HG03575 (cell line): Measurements from ENCODE around the gene CREBZF.
"Not testable (repeated sequence)": the region's sequence is repeated elsewhere in the genome, so short reads cannot be mapped to it uniquely, and the experiment has no call there.

Experiments
- ATAC-seq: cut with Tn5 transposase; IDR thresholded peaks from one replicate; pipeline ENCODE4 v1.9.1; 2021; ENCODE audit not compliant: unreplicated experiment, insufficient number of reproducible peaks, low FRiP score; ENCODE audit errors: extremely low read depth

Gene CREBZF

GRCh38 chr11:85672105-85672902, 7.4 kb upstream of the CREBZF start:
- ATAC-seq = no peak

DNA sequence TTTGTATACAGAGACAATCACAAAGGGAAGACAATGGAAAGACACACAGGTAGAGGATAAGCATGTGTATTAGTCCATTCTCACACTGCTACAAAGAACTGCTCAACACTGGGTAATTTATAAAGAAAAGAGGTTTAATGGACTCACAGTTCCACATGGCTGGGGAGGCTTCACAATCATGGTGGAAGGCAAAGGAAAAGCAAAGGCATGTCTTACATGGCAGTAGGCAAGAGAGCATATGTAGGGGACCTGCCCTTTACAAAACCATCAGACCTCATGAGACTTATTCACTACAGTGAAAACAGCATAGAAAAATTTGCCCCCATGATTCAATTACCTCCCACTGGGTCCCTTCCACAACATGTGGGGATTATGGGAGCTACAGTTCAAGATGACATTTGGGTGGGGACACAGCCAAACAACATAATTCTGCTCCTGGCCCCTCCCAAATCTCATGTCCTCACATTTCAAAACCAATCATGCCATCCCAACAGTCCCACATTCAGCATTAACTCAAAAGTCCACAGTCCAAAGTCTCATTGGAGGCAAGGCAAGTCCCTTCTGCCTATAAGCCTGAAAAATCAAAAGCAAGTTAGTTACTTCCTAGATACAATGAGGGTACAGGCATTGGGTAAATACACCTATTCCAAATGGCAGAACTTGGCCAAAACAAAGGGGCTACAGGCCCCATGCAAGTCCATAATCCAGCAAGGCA, 6.2 kb upstream of the CREBZF start:
- ATAC-seq = not testable (repeated sequence)

GRCh38 chr11:85668157-85668556, 3.2 kb upstream of the CREBZF start:
- no peak for ATAC-seq

DNA sequence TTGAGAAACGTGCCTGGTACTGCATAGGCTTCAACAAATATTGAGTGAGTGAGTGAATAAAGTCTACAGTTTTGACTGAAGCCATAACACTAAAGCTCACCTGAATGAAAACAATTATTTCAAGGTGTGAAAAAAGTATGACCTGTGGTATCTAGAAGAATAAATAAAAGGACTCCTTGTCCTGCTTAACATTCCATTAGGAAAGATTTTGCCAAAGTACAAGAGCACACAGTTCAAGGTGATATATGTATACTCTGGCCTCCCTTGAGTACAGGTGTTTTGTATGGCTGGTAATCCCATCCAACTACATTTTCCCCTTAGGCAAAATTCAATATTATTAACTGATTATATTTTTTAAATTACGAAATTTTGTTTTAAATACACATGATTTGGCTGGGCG, 1.8 kb upstream of the CREBZF start:
- ATAC-seq = no peak

DNA sequence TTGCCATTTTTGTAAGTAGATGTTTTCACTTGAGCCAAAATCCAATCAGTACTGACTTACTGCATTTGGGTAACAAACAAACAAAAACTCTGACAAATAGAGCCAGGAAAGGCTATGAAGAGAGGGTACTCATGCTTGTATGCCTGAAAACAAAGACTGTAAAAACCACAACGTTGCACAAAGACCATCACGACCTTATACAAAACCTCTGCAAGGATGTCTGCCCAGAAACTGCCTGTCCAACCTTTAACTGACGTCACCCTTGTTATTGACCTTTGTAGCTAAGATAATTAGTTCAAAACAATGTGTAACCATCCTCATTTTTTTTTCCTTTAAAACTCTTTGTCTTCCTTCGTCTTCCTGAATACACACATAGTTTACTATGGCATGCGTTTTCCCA, 804 bp upstream of the CREBZF start:
- no peak for ATAC-seq

DNA sequence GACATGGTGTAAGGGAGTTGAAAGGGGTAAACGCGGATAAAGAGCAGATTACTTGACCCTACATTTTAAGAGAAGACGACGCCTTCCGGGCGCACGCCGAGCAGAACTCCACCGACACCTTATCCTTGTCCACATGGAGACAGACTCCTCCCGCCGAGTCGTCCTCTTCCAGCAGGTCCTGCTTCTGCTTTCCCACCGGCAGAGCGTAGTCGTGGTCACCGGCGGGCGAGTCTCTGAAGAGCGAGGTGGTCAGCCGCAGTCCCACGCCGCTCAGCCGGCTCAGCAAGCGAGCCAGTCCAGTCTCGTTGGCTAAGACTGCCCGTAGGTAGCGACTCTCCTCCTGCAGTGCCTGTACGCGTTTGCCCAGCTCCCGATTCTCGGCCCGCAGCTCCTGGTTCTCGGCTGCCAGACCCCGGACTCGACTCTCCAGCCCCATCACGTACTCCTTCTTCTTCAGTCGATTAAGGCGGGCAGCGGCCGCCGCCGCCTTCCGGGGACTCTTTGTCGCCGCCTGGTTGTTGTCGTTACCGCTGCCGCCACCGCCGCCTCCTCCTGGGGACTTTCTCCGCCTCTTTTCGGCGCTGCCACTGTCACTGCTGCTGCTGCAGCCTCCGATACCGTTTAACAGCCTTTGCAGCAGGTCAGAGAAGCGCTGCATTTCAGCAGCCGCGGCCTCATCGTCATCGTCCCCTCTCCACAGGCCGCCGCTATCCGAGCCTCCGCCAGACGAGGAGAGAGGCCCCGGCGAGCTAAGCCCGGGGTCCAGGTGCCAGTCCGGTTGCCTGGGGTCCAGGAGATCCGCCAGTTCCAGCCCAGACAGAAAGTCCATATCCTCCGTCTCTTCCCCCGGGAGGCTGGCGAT, 945 bp downstream of the CREBZF start:
- ATAC-seq = peak; percentile 33

- no peak for ATAC-seq
These were observed 1.7 kb downstream of the CREBZF start for GRCh38 chr11:85663080-85663752.

DNA sequence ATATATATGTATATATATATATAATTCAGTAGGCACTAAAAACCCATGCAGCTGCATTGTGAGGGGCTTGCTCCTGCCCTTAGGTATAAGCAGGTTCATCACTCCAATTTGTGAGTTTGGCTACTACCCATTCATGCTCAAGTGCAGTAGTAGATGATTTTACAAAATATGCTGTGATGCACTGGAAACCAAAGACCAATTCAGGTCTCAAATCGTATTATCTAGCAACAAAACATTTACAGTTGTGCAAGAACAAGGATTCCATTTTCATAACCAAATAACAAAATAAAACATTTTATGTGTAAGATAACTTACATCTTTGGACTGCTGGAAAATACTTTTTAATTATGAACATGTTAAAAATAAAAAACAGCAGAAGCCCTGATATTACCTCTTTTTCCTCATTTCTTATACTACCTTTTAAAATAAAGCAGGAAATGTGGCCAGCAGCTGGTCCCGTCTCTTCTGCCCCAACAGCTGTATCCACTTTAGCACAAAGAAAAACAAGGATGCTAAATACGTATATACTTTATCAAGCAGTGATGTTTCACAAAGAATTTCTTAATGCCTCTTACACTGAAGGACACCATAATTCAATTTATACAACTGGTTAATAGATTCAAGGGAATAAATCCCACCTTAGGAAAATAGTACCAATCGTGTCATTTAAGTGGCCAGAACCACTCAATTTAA, 2.8 kb downstream of the CREBZF start:
- no peak for ATAC-seq

GRCh38 chr11:85658180-85658579, 6.7 kb downstream of the CREBZF start:
- no peak for ATAC-seq

DNA sequence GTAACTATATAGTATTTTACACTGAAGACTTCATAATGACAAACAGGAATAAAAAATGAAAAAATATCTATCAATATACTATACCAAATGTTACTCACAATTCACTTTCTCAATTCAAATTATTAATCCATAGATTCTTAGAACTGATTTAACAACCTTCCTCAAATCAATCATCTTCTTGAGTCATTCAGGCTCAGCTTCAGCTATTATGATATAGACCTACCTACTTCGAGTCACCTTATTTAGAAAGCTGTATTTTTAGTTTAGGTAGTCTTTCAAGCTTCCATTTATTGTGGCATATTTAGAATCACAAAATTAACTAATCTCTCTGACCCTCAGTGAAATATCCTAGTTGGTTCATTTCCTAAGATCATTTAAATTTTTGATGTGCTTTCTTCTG, 8.2 kb downstream of the CREBZF start:
- ATAC-seq = no peak

DNA sequence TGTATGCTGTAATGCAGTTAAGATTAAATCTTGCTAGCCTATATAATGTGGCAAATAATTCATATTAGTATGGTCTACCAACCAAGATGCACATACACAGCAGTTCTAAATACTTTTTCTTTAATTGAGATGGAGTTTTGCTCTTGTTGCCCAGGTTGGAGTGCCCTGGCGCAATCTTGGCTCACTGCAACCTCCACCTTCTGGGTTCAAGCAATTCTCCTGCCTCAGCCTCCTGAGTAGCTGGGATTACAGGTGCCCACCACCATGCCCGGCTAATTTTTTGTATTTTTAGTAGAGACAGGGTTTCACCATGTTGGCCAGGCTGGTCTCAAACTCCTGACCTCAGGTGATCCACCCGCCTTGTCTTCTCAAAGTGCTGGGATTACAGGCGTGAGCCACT, 10.6 kb downstream of the CREBZF start:
- not testable (repeated sequence) for ATAC-seq

- no peak for ATAC-seq
These were observed 12.0 kb downstream of the CREBZF start for GRCh38 chr11:85652786-85653447.

DNA sequence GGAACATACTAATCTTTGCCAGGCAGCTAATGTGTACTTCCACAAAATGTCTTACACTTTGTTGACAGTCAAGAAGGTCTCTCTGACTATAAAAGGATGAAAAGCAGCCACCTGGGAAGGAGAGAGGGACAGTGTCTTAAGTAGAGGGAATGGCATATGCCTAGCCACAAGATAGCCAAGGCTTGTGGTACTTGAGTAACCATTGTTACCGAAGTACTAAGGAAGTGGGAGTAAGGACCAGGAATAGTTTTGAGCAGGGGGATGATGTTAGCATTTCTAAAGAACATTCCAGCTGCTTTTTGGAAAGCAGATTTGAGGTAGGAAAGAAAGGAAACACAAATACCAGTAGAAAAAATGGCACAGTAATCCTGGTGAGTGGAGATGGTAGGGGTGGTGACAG, 13.8 kb downstream of the CREBZF start:
- no peak for ATAC-seq

DNA sequence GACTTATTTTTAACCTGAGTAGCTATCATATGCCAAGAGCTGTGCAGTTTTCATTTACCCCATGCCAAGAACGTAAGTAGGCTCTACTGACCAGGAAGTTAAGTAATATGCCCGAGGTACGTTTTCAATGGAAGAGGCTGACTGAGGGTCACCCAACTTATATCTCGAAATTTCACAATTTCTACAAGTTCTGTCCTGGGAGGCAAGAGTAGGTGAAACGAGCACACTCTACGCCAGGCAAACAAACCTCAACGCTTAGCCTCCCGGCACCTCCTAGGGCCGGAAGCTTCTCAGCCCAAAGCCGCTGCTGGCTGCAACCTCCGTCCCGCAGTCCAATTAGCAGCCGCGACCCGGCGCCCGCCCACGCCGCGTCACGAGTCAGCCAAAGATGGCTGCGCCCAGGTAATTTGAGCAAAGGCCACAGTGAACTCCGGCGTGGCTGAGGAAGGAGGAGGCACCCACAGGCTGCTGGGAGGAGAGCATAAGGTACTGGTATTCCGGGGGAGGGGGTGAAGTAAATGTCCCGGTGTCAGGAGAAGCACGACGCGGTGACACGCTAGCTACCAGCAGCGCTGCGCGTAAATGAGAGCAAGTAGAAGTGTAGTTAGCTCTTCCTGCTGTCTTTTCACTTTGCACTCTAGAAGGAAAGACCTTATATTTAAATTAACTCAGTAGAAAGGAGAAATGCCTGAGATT, 17.2 kb downstream of the CREBZF start, which contains the start of gene TMEM126A:
Gene TMEM126A (plus strand): TSS at position 364 of the 696 bp plus-strand sequence. CDS start 2,289 bp downstream, outside the sequence.
- ATAC-seq = peak; percentile 95

GRCh38 chr11:85647078-85647477, 17.9 kb downstream of the CREBZF start:
- no peak for ATAC-seq

- no peak for ATAC-seq
These were observed 21.7 kb downstream of the CREBZF start for GRCh38 chr11:85643191-85643614.

- ATAC-seq = no peak
These were observed 30.2 kb downstream of the CREBZF start for GRCh38 chr11:85634747-85635146.
